ENCODE measurements around the gene PPIL4. TPM values are rescaled to one million over a fixed set of nuclear protein-coding genes. Genes with fewer than 3 reads are reported as not detected.
A peak's percentile ranks its signal among the peaks of the same experiment; 100 is the strongest.

The PPIL4 gene
- total RNA-seq, 1 experiment from 2014 or later, result 43.0 TPM

DNA sequence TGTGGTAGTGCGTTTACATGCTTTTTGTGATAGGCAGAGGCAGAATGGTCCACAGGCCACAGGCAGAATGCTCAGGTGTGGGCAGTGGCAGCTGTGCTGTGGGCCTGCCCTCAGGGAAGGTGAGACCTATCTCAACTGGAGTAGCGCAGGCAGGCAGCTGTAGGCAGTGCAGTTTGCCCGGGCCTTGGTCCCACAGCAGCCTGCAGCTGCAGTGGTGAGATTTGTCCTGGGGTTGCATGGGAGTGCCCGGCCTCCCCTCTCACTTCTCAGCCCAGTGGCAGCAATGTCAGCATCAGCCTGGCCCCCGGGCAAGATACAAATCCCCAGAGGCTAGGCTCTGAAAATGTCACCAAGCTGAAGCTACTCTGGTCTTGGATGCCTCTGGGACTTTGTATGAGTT is 6.1 kb upstream of the PPIL4 start:
- Histone ChIP-seq H3K36me3 (ENCODE audit: insufficient read depth, low read length, poor library complexity, severe bottlenecking) (no peaks in the 10 kb centered on the region), H3K4me1 (ENCODE audit: insufficient read depth, low read length, poor library complexity, severe bottlenecking) (no peaks in the 10 kb centered on the region), H3K9me3 (ENCODE audit: low read depth, low read length, poor library complexity, severe bottlenecking) (no peaks in the 10 kb centered on the region), H3K27ac (ENCODE audit: low read depth, low read length, poor library complexity, severe bottlenecking) (no peak overlapping the region), H3K27me3 (replicated peaks; ENCODE audit: insufficient read depth, low read depth, low read length, poor library complexity) (peaks cover 4% of the 10 kb centered on the region), H3K4me3 (ENCODE audit: low read depth, low read length, poor library complexity, severe bottlenecking) (no peak overlapping the region)
- CTCF ChIA-PET, result no interaction called here
- no peak for DNase-seq (ENCODE audit: low spot score)
- intact Hi-C loops (cut with micrococcal nuclease; ENCODE audit: unreplicated experiment), result no loop called here
- no peak for TF ChIP-seq EZH2 (IDR thresholded peaks at IDR 0.05; ENCODE audit: borderline replicate concordance, low read depth, low read length, poor library complexity, severe bottlenecking)
- TF ChIP-seq, protein P1, sequence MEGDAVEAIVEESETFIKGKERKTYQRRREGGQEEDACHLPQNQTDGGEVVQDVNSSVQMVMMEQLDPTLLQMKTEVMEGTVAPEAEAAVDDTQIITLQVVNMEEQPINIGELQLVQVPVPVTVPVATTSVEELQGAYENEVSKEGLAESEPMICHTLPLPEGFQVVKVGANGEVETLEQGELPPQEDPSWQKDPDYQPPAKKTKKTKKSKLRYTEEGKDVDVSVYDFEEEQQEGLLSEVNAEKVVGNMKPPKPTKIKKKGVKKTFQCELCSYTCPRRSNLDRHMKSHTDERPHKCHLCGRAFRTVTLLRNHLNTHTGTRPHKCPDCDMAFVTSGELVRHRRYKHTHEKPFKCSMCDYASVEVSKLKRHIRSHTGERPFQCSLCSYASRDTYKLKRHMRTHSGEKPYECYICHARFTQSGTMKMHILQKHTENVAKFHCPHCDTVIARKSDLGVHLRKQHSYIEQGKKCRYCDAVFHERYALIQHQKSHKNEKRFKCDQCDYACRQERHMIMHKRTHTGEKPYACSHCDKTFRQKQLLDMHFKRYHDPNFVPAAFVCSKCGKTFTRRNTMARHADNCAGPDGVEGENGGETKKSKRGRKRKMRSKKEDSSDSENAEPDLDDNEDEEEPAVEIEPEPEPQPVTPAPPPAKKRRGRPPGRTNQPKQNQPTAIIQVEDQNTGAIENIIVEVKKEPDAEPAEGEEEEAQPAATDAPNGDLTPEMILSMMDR (conservative IDR thresholded peaks at IDR 0.05; ENCODE audit: low read depth, low read length), result no peak
- no TSS peak for BruUV-seq (replicated peaks)
- POLR2A ChIA-PET (ENCODE audit: low non-redundant PET), result no interaction called here

DNA sequence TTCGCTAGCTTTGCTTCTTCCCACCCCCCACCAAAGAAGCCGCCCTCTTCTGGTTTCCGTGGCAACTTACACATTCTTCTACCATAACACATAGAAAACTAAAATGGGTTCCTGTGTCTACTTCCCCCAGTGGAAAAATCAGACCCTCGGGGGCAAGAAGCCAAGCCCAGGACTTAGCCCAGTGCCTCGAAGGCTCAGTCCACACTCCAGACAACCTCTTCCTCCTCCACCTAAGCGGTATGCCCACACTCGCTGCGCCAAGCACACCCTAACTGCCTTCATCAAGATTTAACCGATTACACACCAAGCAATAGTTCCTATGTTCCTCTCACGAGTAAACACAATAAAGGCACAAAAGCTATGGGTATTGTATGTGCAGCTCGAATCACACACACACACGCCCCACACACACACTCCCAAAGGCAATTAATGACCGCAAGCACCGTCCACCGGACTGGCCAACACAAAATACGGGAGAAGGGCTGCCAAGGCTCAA is 537 bp downstream of the PPIL4 start:
- intact Hi-C loops (cut with micrococcal nuclease; ENCODE audit: unreplicated experiment), result loop anchor here (5.0 kb wide), 1 partner anchor 382 kb away; no protein-coding TSS in a partner anchor
- Histone ChIP-seq H3K27ac (ENCODE audit: low read depth, low read length, poor library complexity, severe bottlenecking) (peak overlapping the region; percentile 89), H3K9me3 (ENCODE audit: low read depth, low read length, poor library complexity, severe bottlenecking) (no peaks in the 10 kb centered on the region), H3K4me3 (ENCODE audit: low read depth, low read length, poor library complexity, severe bottlenecking) (peak overlapping the region; percentile 82), H3K4me1 (ENCODE audit: insufficient read depth, low read length, poor library complexity, severe bottlenecking) (no peaks in the 10 kb centered on the region), H3K27me3 (replicated peaks; ENCODE audit: insufficient read depth, low read depth, low read length, poor library complexity) (no peaks in the 10 kb centered on the region), H3K36me3 (ENCODE audit: insufficient read depth, low read length, poor library complexity, severe bottlenecking) (peaks cover 7% of the 10 kb centered on the region)
- CTCF ChIA-PET, result interaction anchor here (0.6 to 1.2 kb wide), 5 partner anchors 15 to 514 kb away, joined by 3 to 5 read pairs (median 4); no protein-coding TSS in a partner anchor
- peak; percentile 65 for DNase-seq (ENCODE audit: low spot score)
- TSS peak; percentile 68 for BruUV-seq (replicated peaks)
- TF ChIP-seq EZH2 (IDR thresholded peaks at IDR 0.05; ENCODE audit: borderline replicate concordance, low read depth, low read length, poor library complexity, severe bottlenecking), result no peak
- TF ChIP-seq, protein P1 (conservative IDR thresholded peaks at IDR 0.05; ENCODE audit: low read depth, low read length), result 0 out of 2 replicates have a peak, but pooled peaks have one; percentile 27
- POLR2A ChIA-PET (ENCODE audit: low non-redundant PET), result no interaction called here

DNA sequence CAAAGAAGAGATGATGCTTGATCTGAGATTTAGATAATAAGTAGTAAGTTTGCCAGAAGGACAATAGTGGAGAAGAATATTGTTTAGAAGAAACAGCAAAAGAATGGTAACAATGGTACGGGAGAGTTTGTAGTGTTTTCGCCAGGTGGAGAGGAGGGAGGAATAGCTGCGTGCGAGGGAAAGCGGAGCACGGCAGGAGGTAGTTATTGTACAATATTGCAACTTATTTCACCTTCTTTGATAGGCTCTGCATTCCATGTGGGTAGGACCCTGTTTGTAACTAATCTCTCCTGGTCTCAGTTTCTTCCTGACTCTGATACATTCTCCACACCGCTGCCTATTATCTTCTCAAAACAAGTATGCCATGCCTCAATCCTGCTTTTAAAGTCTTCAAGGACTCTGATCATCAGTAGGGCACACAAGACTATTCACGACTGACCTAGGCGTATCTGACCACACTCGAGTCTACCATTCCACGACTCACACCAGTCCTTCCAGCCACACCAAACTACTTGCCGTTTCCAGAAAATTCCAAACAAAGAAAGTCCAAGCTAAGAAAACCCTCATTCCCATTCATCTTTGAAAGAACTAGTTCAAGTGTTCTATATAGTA is 1.1 kb downstream of the PPIL4 start:
- intact Hi-C loops (cut with micrococcal nuclease; ENCODE audit: unreplicated experiment), result loop anchor here (5.0 kb wide), 1 partner anchor 383 kb away; no protein-coding TSS in a partner anchor
- Histone ChIP-seq H3K27me3 (replicated peaks; ENCODE audit: insufficient read depth, low read depth, low read length, poor library complexity) (no peaks in the 10 kb centered on the region), H3K4me1 (ENCODE audit: insufficient read depth, low read length, poor library complexity, severe bottlenecking) (no peaks in the 10 kb centered on the region), H3K9me3 (ENCODE audit: low read depth, low read length, poor library complexity, severe bottlenecking) (no peaks in the 10 kb centered on the region), H3K4me3 (ENCODE audit: low read depth, low read length, poor library complexity, severe bottlenecking) (peak overlapping the region; percentile 82), H3K27ac (ENCODE audit: low read depth, low read length, poor library complexity, severe bottlenecking) (peak overlapping the region; percentile 89), H3K36me3 (ENCODE audit: insufficient read depth, low read length, poor library complexity, severe bottlenecking) (peaks cover 12% of the 10 kb centered on the region)
- no peak for TF ChIP-seq EZH2 (IDR thresholded peaks at IDR 0.05; ENCODE audit: borderline replicate concordance, low read depth, low read length, poor library complexity, severe bottlenecking)
- TF ChIP-seq, protein P1 (conservative IDR thresholded peaks at IDR 0.05; ENCODE audit: low read depth, low read length), result no peak
- BruUV-seq (replicated peaks), result no TSS peak
- ChIA-PET POLR2A (ENCODE audit: low non-redundant PET) (no interaction called here), CTCF (no interaction called here)
- DNase-seq (ENCODE audit: low spot score), result peak; percentile 6

Data from A673 (cell line).